Karpas-422 (cell line): ENCODE results near the gene GOLPH3. TPM values are rescaled to one million over a fixed set of nuclear protein-coding genes. Genes with fewer than 3 reads are reported as not detected.

Experiments
- DNase-seq: peaks from one replicate; pipeline ENCODE4 v3.0.0-alpha.2; 2015
- H2AFZ ChIP-seq: fragments of 200-600 bp; sonication (generic); 2 replicates; pipeline ENCODE4 v1.6.1; 2014; ENCODE audit warnings: antibody characterized with exemption, low read length, mixed read lengths
- H3K27ac ChIP-seq: fragments of 200-600 bp; sonication (generic); 2 replicates; pipeline ENCODE4 v1.5.1; 2014; ENCODE audit warnings: mild to moderate bottlenecking, low read length, moderate library complexity
- H3K27me3 ChIP-seq: fragments of 200-600 bp; sonication (generic); 2 replicates; pipeline ENCODE4 v1.6.1; 2014; ENCODE audit warnings: low read length, mixed read lengths
- H3K36me3 ChIP-seq: fragments of 200-600 bp; sonication (generic); 2 replicates; pipeline ENCODE4 v1.6.1; 2014; ENCODE audit warnings: low read length, mixed read lengths; ENCODE audit not compliant: insufficient read depth
- H3K4me1 ChIP-seq: fragments of 200-600 bp; sonication (generic); 2 replicates; pipeline ENCODE4 v1.6.1; 2014; ENCODE audit warnings: mild to moderate bottlenecking, low read length, mixed read lengths
- H3K4me2 ChIP-seq: fragments of 200-600 bp; sonication (generic); 2 replicates; pipeline ENCODE4 v1.6.1; 2014; ENCODE audit warnings: low read length, low read depth, mild to moderate bottlenecking; ENCODE audit not compliant: poor library complexity, severe bottlenecking
- H3K4me3 ChIP-seq: fragments of 200-600 bp; sonication (generic); 2 replicates; pipeline ENCODE4 v1.5.1; 2014; ENCODE audit warnings: mild to moderate bottlenecking, antibody characterized with exemption, low read length, mixed read lengths
- H3K79me2 ChIP-seq: fragments of 200-600 bp; sonication (generic); 2 replicates; pipeline ENCODE4 v1.6.1; 2014; ENCODE audit warnings: mild to moderate bottlenecking, low read length, mixed read lengths
- H3K9ac ChIP-seq: fragments of 200-600 bp; sonication (generic); 2 replicates; pipeline ENCODE4 v1.6.0; 2014; ENCODE audit warnings: low read length
- H3K9me2 ChIP-seq: fragments of 200-600 bp; sonication (generic), shearing (Covaris generic); replicated peaks from 2 replicates; pipeline ENCODE4 v1.6.0; 2014; ENCODE audit warnings: mild to moderate bottlenecking, low read length, moderate library complexity; ENCODE audit not compliant: insufficient read depth
- H3K9me3 ChIP-seq: fragments of 300-700, 200-600 bp; sonication (generic); 2 replicates; pipeline ENCODE4 v1.6.1; 2014; ENCODE audit warnings: low read length, mixed read lengths
- H4K20me1 ChIP-seq: fragments of 200-600 bp; sonication (generic); 2 replicates; pipeline ENCODE4 v1.6.1; 2014; ENCODE audit warnings: mild to moderate bottlenecking, antibody characterized with exemption, low read length, low read depth; ENCODE audit not compliant: insufficient read depth
- total RNA-seq: library from RNA; depleted of rRNA; stranded (reverse); fragments of >200 nt; shearing (Covaris generic); gene quantifications from 2 replicates; pipeline ENCODE4 v1.2.3, GENCODE V29; 2014; ENCODE audit warnings: low replicate concordance

GOLPH3 gene
- total RNA-seq, 1 experiment from 2014 or later, result 78.1 TPM

DNA sequence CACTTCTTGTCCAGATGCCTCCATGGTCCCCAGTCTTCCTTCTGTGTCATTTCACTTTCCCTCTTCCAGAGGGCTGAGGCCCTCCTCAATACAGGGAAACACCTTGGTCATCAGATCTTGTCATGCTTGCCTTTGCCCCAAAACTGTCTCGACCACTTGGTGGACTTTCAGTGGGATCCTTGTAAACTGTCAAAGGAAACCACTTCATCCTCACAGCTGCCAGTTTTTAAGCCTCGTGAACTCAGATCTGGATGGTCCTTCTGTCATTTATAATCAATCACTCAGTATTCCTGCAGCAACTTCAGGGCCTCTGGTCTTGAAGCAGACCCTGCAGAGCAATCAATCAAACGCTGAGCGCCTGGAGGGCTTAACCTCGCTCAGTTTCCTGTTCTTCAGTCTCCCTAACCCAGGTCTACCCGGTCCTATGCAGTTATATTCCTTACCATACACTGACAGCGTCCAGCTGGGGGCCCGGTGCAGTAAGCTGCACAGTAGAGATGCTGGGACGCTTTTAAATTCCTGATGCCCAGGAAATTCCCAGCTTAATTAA is 74.6 kb downstream of the GOLPH3 start:
- Histone ChIP-seq H2AFZ (no peak overlapping the region), H3K9ac (no peak overlapping the region), H3K79me2 (no peaks in the 10 kb centered on the region), H3K27me3 (no peaks in the 10 kb centered on the region), H4K20me1 (no peaks in the 10 kb centered on the region), H3K27ac (no peak overlapping the region), H3K9me2 (no peaks in the 10 kb centered on the region), H3K9me3 (no peaks in the 10 kb centered on the region), H3K36me3 (peaks cover 8% of the 10 kb centered on the region; the same call in 1 of the 2 replicates), H3K4me3 (no peak overlapping the region), H3K4me1 (no peaks in the 10 kb centered on the region), H3K4me2 (no peak overlapping the region)
- DNase-seq, result no peak

DNA sequence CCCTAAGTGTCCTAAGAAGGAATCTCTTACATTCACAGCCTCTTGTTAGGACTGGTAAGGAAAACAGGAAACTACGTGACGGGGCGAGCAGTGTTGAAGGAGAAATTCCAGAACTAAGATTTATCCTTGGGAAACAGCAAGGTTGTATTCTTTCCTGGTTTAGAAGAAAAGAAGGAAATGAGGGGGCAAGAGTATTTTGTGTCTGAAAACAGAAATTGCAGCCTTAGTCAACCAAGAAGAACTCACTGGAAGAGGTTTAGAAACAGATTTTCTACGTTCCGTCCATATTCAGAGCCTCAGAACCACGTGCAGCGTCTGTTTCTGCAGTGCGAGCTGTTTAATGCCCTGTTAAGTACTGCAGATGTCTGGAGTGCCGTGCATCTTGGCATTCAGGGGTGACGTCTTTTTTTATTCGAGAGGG is 75.2 kb downstream of the GOLPH3 start:
- peaks cover 8% of the 10 kb centered on the region; the same call in 1 of the 2 replicates for H3K36me3 ChIP-seq

DNA sequence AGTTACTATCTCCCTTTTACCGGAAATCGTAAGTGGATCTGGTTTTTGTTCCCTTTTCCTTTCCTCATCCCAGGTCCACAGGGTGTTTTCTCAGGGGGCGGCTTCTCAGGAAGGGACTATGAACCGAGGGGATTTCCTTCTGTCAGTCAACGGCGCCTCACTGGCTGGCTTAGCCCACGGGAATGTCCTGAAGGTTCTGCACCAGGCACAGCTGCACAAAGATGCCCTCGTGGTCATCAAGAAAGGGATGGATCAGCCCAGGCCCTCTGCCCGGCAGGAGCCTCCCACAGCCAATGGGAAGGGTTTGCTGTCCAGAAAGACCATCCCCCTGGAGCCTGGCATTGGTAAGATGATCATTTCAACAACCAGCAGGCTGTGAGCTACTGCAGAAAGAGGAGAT is 75.8 kb downstream of the GOLPH3 start:
- Histone ChIP-seq H3K27me3 (no peaks in the 10 kb centered on the region), H3K9me3 (no peaks in the 10 kb centered on the region), H3K36me3 (peaks cover 8% of the 10 kb centered on the region; the same call in 1 of the 2 replicates), H3K4me3 (no peak overlapping the region), H2AFZ (no peak overlapping the region), H3K9ac (no peak overlapping the region), H3K4me1 (no peaks in the 10 kb centered on the region), H3K9me2 (no peaks in the 10 kb centered on the region), H3K79me2 (no peaks in the 10 kb centered on the region), H4K20me1 (no peaks in the 10 kb centered on the region), H3K27ac (no peak overlapping the region), H3K4me2 (no peak overlapping the region)
- DNase-seq, result no peak

More for the DNA sequence above, 75.2 kb downstream of the GOLPH3 start:
- no peaks in the 10 kb centered on the region for H3K9me2 ChIP-seq
- no peak overlapping the region for H2AFZ ChIP-seq
- no peaks in the 10 kb centered on the region for H4K20me1 ChIP-seq
- H3K4me2 ChIP-seq, result no peak overlapping the region
- no peaks in the 10 kb centered on the region for H3K9me3 ChIP-seq
- DNase-seq, result no peak
- no peaks in the 10 kb centered on the region for H3K27me3 ChIP-seq
- no peaks in the 10 kb centered on the region for H3K4me1 ChIP-seq
- H3K4me3 ChIP-seq, result no peak overlapping the region
- H3K79me2 ChIP-seq, result no peaks in the 10 kb centered on the region
- no peak overlapping the region for H3K9ac ChIP-seq
- H3K27ac ChIP-seq, result no peak overlapping the region

DNA sequence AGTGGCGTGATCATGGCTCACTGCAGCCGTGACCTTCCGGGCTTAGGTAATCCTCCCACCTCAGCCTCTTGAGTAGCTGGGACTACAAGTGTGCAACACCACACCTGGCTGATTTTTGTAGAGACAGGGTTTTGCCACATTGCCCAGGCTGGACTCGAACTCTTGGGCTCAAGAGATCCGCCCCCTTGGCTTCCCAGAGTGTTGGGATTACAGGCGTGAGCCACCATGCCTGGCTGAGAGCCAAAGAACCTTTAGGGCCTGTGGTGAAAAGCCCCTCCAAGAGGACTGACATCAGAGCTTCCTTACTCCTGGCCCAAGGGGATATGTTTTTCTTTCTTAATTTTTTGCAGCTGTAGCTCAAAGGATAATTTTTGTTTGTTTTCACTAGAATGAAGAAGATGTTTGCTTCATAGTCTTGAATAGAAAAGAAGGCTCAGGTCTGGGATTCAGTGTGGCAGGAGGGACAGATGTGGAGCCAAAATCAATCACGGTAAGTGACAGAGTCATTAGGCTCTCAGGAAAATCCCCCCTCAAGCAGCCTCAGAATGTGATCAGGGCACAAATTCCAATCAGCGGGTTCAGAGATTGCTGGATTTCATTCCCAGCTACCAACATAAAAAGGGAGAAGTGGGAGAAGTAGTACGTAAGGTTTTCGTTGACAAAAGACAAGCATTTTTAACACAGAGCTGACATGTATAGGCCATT is 77.1 kb downstream of the GOLPH3 start:
- no peak for DNase-seq
- H3K9ac ChIP-seq, result no peak overlapping the region

DNA sequence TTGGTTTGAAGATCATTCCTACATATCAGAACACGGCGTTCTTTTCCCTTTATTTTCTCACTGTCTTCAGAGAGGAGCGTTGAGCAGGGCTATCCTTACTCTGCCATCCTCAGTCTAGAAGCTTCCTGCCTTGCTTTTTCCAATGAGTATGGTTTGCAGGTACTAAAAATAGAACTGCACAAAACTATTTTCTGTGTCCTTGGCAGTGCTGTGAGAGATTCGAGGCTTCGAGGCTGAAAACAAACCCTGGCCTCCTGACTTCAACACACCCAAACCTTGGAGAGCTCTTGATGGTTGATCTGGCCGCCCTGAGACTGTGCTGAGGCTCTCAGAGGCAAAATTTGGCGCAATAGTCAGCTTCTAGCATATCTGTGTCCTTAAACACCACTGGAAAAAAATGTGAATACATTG is 78.9 kb downstream of the GOLPH3 start:
- Histone ChIP-seq H3K79me2 (no peaks in the 10 kb centered on the region), H3K4me2 (no peak overlapping the region), H3K9me2 (no peaks in the 10 kb centered on the region), H3K27me3 (no peaks in the 10 kb centered on the region), H2AFZ (no peak overlapping the region), H3K9me3 (no peaks in the 10 kb centered on the region), H3K4me1 (no peaks in the 10 kb centered on the region), H3K36me3 (no peaks in the 10 kb centered on the region), H3K4me3 (no peak overlapping the region), H3K27ac (no peak overlapping the region), H3K9ac (no peak overlapping the region), H4K20me1 (no peaks in the 10 kb centered on the region)
- DNase-seq, result no peak

More for the DNA sequence above, 77.1 kb downstream of the GOLPH3 start:
- no peaks in the 10 kb centered on the region for H3K4me1 ChIP-seq
- peaks cover 4% of the 10 kb centered on the region; the same call in 1 of the 2 replicates for H3K36me3 ChIP-seq
- H2AFZ ChIP-seq, result no peak overlapping the region
- H3K9me2 ChIP-seq, result no peaks in the 10 kb centered on the region
- H3K79me2 ChIP-seq, result no peaks in the 10 kb centered on the region
- no peak overlapping the region for H3K4me3 ChIP-seq
- H3K9me3 ChIP-seq, result no peaks in the 10 kb centered on the region
- no peak overlapping the region for H3K27ac ChIP-seq
- no peaks in the 10 kb centered on the region for H4K20me1 ChIP-seq
- no peak overlapping the region for H3K4me2 ChIP-seq
- H3K27me3 ChIP-seq, result no peaks in the 10 kb centered on the region

DNA sequence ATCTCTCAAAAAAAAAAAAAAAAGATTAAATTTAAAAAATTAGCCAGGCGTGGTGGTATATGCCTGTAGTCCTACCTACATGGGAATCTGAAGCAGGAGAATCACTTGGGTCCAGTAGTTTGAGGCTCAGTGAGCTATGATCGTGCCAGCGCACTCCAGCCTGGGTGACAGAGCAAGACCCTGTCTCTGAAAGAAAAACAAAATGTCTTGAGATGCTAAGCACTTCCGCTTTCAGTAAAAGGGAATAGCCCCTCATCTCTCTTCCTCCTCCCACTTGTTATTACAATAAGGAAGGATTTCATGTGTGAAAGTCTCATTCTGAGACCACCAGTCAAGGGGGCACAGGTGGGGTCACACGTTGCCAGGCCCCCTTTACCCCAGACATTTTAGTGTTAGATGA is 79.4 kb downstream of the GOLPH3 start:
- Histone ChIP-seq H3K9me2 (no peaks in the 10 kb centered on the region), H3K9ac (no peak overlapping the region), H3K4me2 (no peak overlapping the region), H3K4me3 (no peak overlapping the region), H3K79me2 (no peaks in the 10 kb centered on the region), H3K4me1 (no peaks in the 10 kb centered on the region), H2AFZ (no peak overlapping the region), H3K36me3 (no peaks in the 10 kb centered on the region), H3K9me3 (no peaks in the 10 kb centered on the region), H3K27me3 (no peaks in the 10 kb centered on the region), H4K20me1 (no peaks in the 10 kb centered on the region), H3K27ac (no peak overlapping the region)
- no peak for DNase-seq

DNA sequence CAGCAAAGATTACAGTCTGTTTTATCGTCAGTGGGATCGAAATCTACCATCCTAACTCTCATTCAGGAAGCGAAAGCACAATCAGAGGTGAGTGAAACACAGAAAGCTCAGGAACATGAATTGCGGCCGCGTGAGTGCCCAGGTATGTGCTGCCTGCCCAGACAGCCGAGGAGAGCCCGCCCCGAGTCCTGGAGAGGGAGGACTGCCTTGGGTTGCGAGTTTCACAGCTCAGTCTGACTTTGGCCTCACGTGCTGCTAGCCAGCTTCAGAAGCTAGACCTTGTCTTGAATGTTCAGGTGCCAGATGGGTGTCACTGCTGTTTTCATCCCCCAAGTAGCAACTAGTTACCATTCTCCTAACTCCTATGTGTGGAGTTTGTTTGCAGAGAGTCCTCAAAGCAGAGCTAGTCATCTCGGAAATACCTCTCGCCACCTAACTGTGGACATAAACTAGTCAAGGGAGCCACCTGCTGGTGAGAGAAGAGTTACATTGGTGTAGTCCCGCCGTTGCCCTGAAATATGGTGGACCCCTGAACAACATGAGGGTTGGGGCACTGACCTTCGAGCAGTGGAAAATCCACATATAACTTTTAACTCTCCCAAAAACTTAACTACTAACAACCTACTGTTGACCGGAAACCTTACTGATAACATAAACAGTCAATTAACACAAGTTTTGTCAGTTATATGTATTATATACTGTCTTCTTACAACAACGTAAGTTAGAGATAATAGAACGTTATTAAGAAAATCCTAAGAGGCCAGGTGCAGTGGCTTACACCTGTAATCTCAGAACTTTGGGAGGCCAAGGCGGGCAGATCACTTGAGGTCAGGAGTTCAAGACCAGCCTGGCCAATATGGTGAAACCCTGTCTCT is 80.9 kb downstream of the GOLPH3 start:
- Histone ChIP-seq H3K36me3 (no peaks in the 10 kb centered on the region), H3K9ac (no peak overlapping the region), H3K27ac (no peak overlapping the region), H3K4me2 (no peak overlapping the region), H3K4me3 (no peak overlapping the region), H2AFZ (no peak overlapping the region), H3K79me2 (no peaks in the 10 kb centered on the region), H3K9me3 (no peaks in the 10 kb centered on the region), H3K9me2 (no peaks in the 10 kb centered on the region), H4K20me1 (no peaks in the 10 kb centered on the region), H3K27me3 (no peaks in the 10 kb centered on the region), H3K4me1 (no peaks in the 10 kb centered on the region)
- DNase-seq, result peak; percentile 91

DNA sequence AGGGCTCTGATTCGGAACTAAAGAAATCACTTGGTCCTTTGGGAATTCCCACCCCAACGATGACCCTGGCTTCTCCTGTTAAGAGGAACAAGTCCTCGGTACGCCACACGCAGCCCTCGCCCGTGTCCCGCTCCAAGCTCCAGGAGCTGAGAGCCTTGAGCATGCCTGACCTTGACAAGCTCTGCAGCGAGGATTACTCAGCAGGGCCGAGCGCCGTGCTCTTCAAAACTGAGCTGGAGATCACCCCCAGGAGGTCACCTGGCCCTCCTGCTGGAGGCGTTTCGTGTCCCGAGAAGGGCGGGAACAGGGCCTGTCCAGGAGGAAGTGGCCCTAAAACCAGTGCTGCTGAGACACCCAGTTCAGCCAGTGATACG is 83.4 kb downstream of the GOLPH3 start:
- H3K27ac ChIP-seq, result no peak overlapping the region
- H3K9me3 ChIP-seq, result no peaks in the 10 kb centered on the region
- no peaks in the 10 kb centered on the region for H3K27me3 ChIP-seq
- H4K20me1 ChIP-seq, result no peaks in the 10 kb centered on the region
- H2AFZ ChIP-seq, result no peak overlapping the region
- no peaks in the 10 kb centered on the region for H3K9me2 ChIP-seq
- H3K9ac ChIP-seq, result no peak overlapping the region
- no peak overlapping the region for H3K4me3 ChIP-seq
- H3K4me2 ChIP-seq, result no peak overlapping the region
- H3K4me1 ChIP-seq, result no peaks in the 10 kb centered on the region
- no peaks in the 10 kb centered on the region for H3K36me3 ChIP-seq
- DNase-seq, result no peak
- H3K79me2 ChIP-seq, result no peaks in the 10 kb centered on the region
